IMR-90 (cell line): ENCODE results near the gene SPIN1. TPM values are rescaled to one million over a fixed set of nuclear protein-coding genes. Genes with fewer than 3 reads are reported as not detected.

ENCODE experiments used
- ATAC-seq: fragments of 200-7000 bp; cut with Tn5 transposase; 2 replicates; pipeline ENCODE4 v1.9.1; 2020; ENCODE audit warnings: low read depth, mild to moderate bottlenecking, moderate library complexity
- BruUV-seq: library from RNA; stranded (reverse); fragments of 400-500 nt; replicated peaks from 2 replicates; lab custom pipeline; 2021; lab: Mats Ljungman, UMichigan
- CTCF ChIA-PET: fragments of 300-600 bp; formaldehyde crosslinking; extraction: SDS; loops from one replicate; lab custom pipeline; 2021; ENCODE audit warnings: antibody characterized with exemption; lab: Yijun Ruan, JAX
- POLR2A ChIA-PET: fragments of 300-600 bp; sonication (Branson Sonifier 250); formaldehyde crosslinking; loops from one replicate; lab custom pipeline; 2022; ENCODE audit warnings: antibody characterized with exemption; ENCODE audit not compliant: unreplicated experiment; lab: Charles Lee
- DNase-seq: peaks from one replicate; pipeline ENCODE4 v3.0.0; 2013
- H2AFZ ChIP-seq: replicated peaks from 2 replicates; pipeline ENCODE3; 2013; ENCODE audit warnings: low read length, mild to moderate bottlenecking; ENCODE audit not compliant: poor library complexity
- H2AK5ac ChIP-seq: 2 replicates; pipeline ENCODE4 v1.6.1; 2013; ENCODE audit warnings: low read depth, low read length, inconsistent platforms
- H2AK9ac ChIP-seq: replicated peaks from 2 replicates; pipeline ENCODE3; 2013; ENCODE audit warnings: mild to moderate bottlenecking, low read depth, low read length, moderate library complexity; ENCODE audit not compliant: poor library complexity
- H2BK120ac ChIP-seq: 2 replicates; pipeline ENCODE4 v1.6.1; 2013; ENCODE audit warnings: low read depth, low read length, inconsistent platforms
- H2BK15ac ChIP-seq: 3 replicates; pipeline ENCODE4 v1.6.1; 2013; ENCODE audit warnings: low read depth, low read length, inconsistent platforms
- H2BK20ac ChIP-seq: 2 replicates; pipeline ENCODE4 v1.6.1; 2013; ENCODE audit warnings: low read depth, mild to moderate bottlenecking, inconsistent platforms, low read length, moderate library complexity
- H2BK5ac ChIP-seq: 2 replicates; pipeline ENCODE4 v1.6.1; 2013; ENCODE audit warnings: mild to moderate bottlenecking, low read depth, low read length, inconsistent platforms; ENCODE audit not compliant: poor library complexity, severe bottlenecking
- H3K14ac ChIP-seq: replicated peaks from 2 replicates; pipeline ENCODE4 v1.6.1; 2013; ENCODE audit warnings: low read depth, low read length, inconsistent platforms
- H3K18ac ChIP-seq: 2 replicates; pipeline ENCODE4 v1.6.1; 2013; ENCODE audit warnings: low read depth, low read length, control low read depth
- H3K23ac ChIP-seq: 2 replicates; pipeline ENCODE4 v1.6.1; 2013; ENCODE audit warnings: low read depth, low read length, inconsistent platforms
- H3K27ac ChIP-seq: 2 replicates; pipeline ENCODE4 v1.5.1; 2013; ENCODE audit warnings: mild to moderate bottlenecking, control low read depth, low read length; ENCODE audit not compliant: insufficient read depth
- H3K27me3 ChIP-seq: 2 replicates; pipeline ENCODE4 v1.6.1; 2013; ENCODE audit warnings: low read length; ENCODE audit not compliant: control insufficient read depth, insufficient read depth
- H3K36me3 ChIP-seq: 2 replicates; pipeline ENCODE4 v1.6.1; 2013; ENCODE audit warnings: low read length, mixed read lengths; ENCODE audit not compliant: control insufficient read depth, insufficient read depth
- H3K4ac ChIP-seq: 2 replicates; pipeline ENCODE4 v1.6.1; 2013; ENCODE audit warnings: low read depth, low read length, inconsistent platforms
- H3K4me1 ChIP-seq: 2 replicates; pipeline ENCODE4 v1.6.1; 2013; ENCODE audit warnings: low read length, mixed read lengths; ENCODE audit not compliant: control insufficient read depth, insufficient read depth
- H3K4me2 ChIP-seq: 2 replicates; pipeline ENCODE4 v1.6.1; 2013; ENCODE audit warnings: low read depth, mild to moderate bottlenecking, control low read depth, low read length, moderate library complexity
- H3K4me3 ChIP-seq: 2 replicates; pipeline ENCODE4 v1.5.1; 2013; ENCODE audit warnings: low read depth, mild to moderate bottlenecking, control low read depth, low read length, moderate library complexity; ENCODE audit not compliant: insufficient read depth
- H3K56ac ChIP-seq: 2 replicates; pipeline ENCODE4 v1.6.1; 2013; ENCODE audit warnings: low read length, inconsistent platforms; ENCODE audit not compliant: insufficient read depth; ENCODE audit errors: extremely low read depth
- H3K79me1 ChIP-seq, 2 experiments: 2 replicates each; pipeline ENCODE4 v1.6.1; 2013; ENCODE audit warnings: low read length in 2 of 2, inconsistent platforms in 1 of 2, low read depth in 1 of 2
- H3K9ac ChIP-seq: 2 replicates; pipeline ENCODE4 v1.6.1; 2013; ENCODE audit warnings: low read depth, low read length, control low read depth
- H3K9me1 ChIP-seq: 2 replicates; pipeline ENCODE4 v1.6.1; 2013; ENCODE audit warnings: low read length, inconsistent platforms; ENCODE audit not compliant: insufficient read depth
- H3K9me3 ChIP-seq: 2 replicates; pipeline ENCODE4 v1.6.1; 2013; ENCODE audit warnings: low read length; ENCODE audit not compliant: control insufficient read depth, insufficient read depth
- H4K20me1 ChIP-seq: 2 replicates; pipeline ENCODE4 v1.6.1; 2013; ENCODE audit warnings: low read length, inconsistent platforms; ENCODE audit not compliant: insufficient read depth
- H4K5ac ChIP-seq: 2 replicates; pipeline ENCODE4 v1.6.1; 2013; ENCODE audit warnings: mild to moderate bottlenecking, low read depth, low read length, control low read depth
- H4K8ac ChIP-seq, 2 experiments: 2 replicates each; pipeline ENCODE4 v1.6.1; 2013; ENCODE audit warnings: low read depth in 2 of 2, low read length in 2 of 2, control low read depth in 1 of 2, inconsistent platforms in 1 of 2
- H4K91ac ChIP-seq: 2 replicates; pipeline ENCODE4 v1.6.1; 2013; ENCODE audit warnings: low read depth, low read length, inconsistent platforms; ENCODE audit not compliant: insufficient read depth
- BHLHE40 ChIP-seq: fragments of 150-350 bp; IDR thresholded peaks from 2 replicates; pipeline ENCODE4 v1.6.1; 2016; ENCODE audit warnings: mild to moderate bottlenecking, low read depth, low read length
- CEBPB ChIP-seq: IDR thresholded peaks from 2 replicates; pipeline ENCODE4 v1.6.1; 2012; ENCODE audit warnings: low read depth, low read length, improper control_type of control experiment
- RCOR1 ChIP-seq: IDR thresholded peaks from 2 replicates; pipeline ENCODE4 v1.6.1; 2012; ENCODE audit warnings: mild to moderate bottlenecking, low read length, improper control_type of control experiment; ENCODE audit not compliant: insufficient replicate concordance
- WGBS, 2 experiments: methylation state at CpG; one replicate each; pipeline versions ENCODE4 v1.1.5 to v1.1.7; 2013; ENCODE audit warnings: missing lambda C conversion rate in 2 of 2; ENCODE audit not compliant: insufficient read length in 1 of 2; ENCODE audit errors: extremely low coverage in 2 of 2; 5-methylcytosine and 5-hydroxymethylcytosine counted together
- dilution Hi-C: fragments of 300-500 bp; cut with HindIII; formaldehyde crosslinking; loops from one replicate; pipeline ENCODE4 v1.14.3; 2018; ENCODE audit warnings: low sequenced_read_pairs; ENCODE audit not compliant: unreplicated experiment
- in situ Hi-C: fragments of 300-500 bp; cut with MboI; formaldehyde crosslinking; loops from 3 replicates; pipeline ENCODE4 v1.14.3; 2019; ENCODE audit warnings: low sequenced_read_pairs, inconsistent platforms, mixed read lengths
- intact Hi-C: fragments of 100-400 bp; cut with micrococcal nuclease; formaldehyde crosslinking; loops from 2 replicates; pipeline ENCODE4 v1.10.0; 2022
- polyA plus RNA-seq, 3 experiments: library from polyadenylated mRNA; depleted of rRNA; stranded (reverse); fragments of >200 nt; gene quantifications; 2 replicates each; pipeline ENCODE4 v1.2.3, GENCODE V29; 2012; ENCODE audit warnings: low replicate concordance in 1 of 3
- total RNA-seq: library from RNA; depleted of rRNA; stranded (reverse); fragments of >200 nt; gene quantifications from 2 replicates; pipeline ENCODE4 v1.2.3, GENCODE V29; 2012
- TF ChIP-seq, protein P1 (sequence below): fragments of 150-350 bp; IDR thresholded peaks from 2 replicates; pipeline ENCODE4 v1.6.1; 2017; ENCODE audit warnings: mild to moderate bottlenecking, antibody characterized with exemption, low read length, low read depth

Gene SPIN1
- total and polyA plus RNA-seq, 2 of the 4 experiments (the other 2 are of a cell fraction): 63.3 to 141 TPM

DNA sequence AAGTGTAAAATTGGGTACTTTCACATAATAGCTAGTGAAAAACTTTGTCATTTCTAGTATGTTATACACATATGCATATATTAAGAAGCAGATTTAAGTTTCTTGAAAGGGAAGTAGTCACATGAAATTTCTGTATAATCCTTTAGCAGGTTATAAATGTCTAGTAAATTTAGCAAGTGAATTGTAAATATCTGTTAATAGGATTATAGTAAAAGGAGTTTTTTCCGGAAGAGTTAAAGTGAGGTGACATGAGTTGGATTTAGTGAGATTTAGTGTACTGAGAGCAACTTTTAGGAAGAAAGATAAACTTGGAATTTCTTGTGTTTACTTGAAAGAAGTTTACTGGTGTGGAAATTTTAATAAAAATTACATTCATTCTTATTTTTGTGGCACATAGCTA, 38.4 kb downstream of the SPIN1 start:
- Histone ChIP-seq H3K36me3 (peaks cover 8% of the 10 kb centered on the region), H3K9ac (no peak overlapping the region), H4K20me1 (peaks cover 23% of the 10 kb centered on the region), H3K56ac (no peak overlapping the region), H4K5ac (no peak overlapping the region), H2BK15ac (no peak overlapping the region), H2AK9ac (no peak overlapping the region), H3K4me2 (no peak overlapping the region), H3K4ac (no peak overlapping the region), H2BK20ac (no peak overlapping the region), H2BK120ac (no peak overlapping the region), H3K18ac (no peak overlapping the region), H2AK5ac (no peak overlapping the region), H3K14ac (no peak overlapping the region), H3K79me1 (peaks cover 41 to 70% of the 10 kb centered on the region in 2 experiments), H2AFZ (no peak overlapping the region), H4K8ac (no peak overlapping the region), H3K27ac (no peak overlapping the region), H3K9me1 (peaks cover 18% of the 10 kb centered on the region), H3K4me3 (no peak overlapping the region), H4K91ac (no peak overlapping the region), H3K9me3 (no peaks in the 10 kb centered on the region), H3K4me1 (peaks cover 20% of the 10 kb centered on the region), H3K27me3 (no peaks in the 10 kb centered on the region), H2BK5ac (no peak overlapping the region), H3K23ac (no peak overlapping the region)
- TF ChIP-seq CEBPB (no peak), BHLHE40 (no peak), RCOR1 (no peak)
- TF ChIP-seq, protein P1, sequence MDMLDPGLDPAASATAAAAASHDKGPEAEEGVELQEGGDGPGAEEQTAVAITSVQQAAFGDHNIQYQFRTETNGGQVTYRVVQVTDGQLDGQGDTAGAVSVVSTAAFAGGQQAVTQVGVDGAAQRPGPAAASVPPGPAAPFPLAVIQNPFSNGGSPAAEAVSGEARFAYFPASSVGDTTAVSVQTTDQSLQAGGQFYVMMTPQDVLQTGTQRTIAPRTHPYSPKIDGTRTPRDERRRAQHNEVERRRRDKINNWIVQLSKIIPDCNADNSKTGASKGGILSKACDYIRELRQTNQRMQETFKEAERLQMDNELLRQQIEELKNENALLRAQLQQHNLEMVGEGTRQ: no peak
- CTCF ChIA-PET: interaction anchor here (0.6 to 0.7 kb wide), 2 partner anchors 528 to 748 kb away, joined by 3 read pairs; no protein-coding TSS in a partner anchor
- ATAC-seq (no peak), DNase-seq (no peak)
- dilution Hi-C loops: no loop called here
- intact Hi-C loops: no loop called here
- in situ Hi-C loops: no loop called here
- no TSS peak for BruUV-seq
- 100% methylated on average over 1 of the region's 1 CpG; no CpG with 5 or more reads in 1 of the 2 experiments for WGBS, 2 experiments
- POLR2A ChIA-PET: no interaction called here
